A549 treated with GW870086 at 1 μM for 4 hours (cell line): Measurements from ENCODE around the gene MAPK10. TPM values are rescaled to one million over a fixed set of nuclear protein-coding genes. Genes with fewer than 3 reads are reported as not detected.

Experiments used
- total RNA-seq: library from RNA; stranded (reverse); fragments of 200-300 nt; extraction: Qiagen RNA extraction; gene quantifications from 5 replicates; pipeline ENCODE4 v1.2.3, GENCODE V29; 2022; ENCODE audit warnings: low read depth

The MAPK10 gene
- total RNA-seq = 0.16 to 0.50 TPM (median 0.31 TPM) in 4 of 5 replicates, not detected in the other

DNA sequence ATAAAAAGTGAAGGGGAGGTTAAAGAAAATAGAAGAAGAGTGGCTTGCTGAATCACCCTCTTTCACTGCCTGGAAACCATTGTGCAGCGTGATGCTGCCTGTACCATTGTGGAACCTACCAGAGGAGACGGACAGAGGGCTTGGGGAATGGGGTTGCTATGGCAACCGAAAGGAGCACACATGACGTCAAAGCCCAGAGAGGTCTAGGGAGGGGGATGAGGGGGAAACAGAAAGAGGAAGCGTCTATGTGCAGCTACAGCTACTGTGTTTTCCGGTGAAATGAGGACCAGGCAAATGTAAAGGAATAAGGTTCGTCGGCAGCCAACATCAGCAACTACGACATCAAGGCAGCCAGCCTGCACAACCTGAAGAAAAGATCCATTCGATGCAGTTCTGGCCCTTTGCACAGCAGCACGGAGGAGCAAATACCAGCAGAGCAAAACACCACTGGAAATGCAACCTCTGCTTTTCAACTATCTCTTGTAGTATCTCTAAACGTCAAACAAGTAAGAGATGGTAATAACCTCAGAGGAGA is at the start of gene MAPK10:
MAPK10 (minus strand) TSS at position 110 of the 535 bp plus-strand sequence.

Other genes with a start within 250 kb of the MAPK10 start
- gene PTPN13, start 234.3 kb upstream of the MAPK10 start, total RNA-seq = 3.3 to 4.5 TPM (median 4.0 TPM) in 5 replicates